HEK293T (cell line): ENCODE results near the gene CHTF18.

Experiments used
- ARNT ChIP-seq: fragments of 450-650 bp; IDR thresholded peaks from 2 replicates; pipeline ENCODE4 v1.6.1; 2017; ENCODE audit warnings: mild to moderate bottlenecking
- BHLHE40 ChIP-seq: fragments of 450-650 bp; IDR thresholded peaks from 2 replicates; pipeline ENCODE4 v1.6.1; 2016; ENCODE audit warnings: mild to moderate bottlenecking, moderate library complexity, borderline replicate concordance
- ELF4 ChIP-seq: fragments of 450-650 bp; IDR thresholded peaks from 2 replicates; pipeline ENCODE4 v1.6.1; 2017; ENCODE audit warnings: antibody characterized with exemption
- FOXA1 ChIP-seq: fragments of 450-650 bp; IDR thresholded peaks from 2 replicates; pipeline ENCODE4 v1.6.1; 2016; ENCODE audit warnings: mild to moderate bottlenecking
- FOXK2 ChIP-seq: fragments of 450-650 bp; IDR thresholded peaks from 2 replicates; pipeline ENCODE4 v1.6.1; 2016; ENCODE audit warnings: mild to moderate bottlenecking
- NFRKB ChIP-seq: fragments of 450-650 bp; IDR thresholded peaks from 2 replicates; pipeline ENCODE4 v1.6.1; 2016; ENCODE audit warnings: mild to moderate bottlenecking, moderate library complexity
- SUZ12 ChIP-seq: fragments of 450-650 bp; IDR thresholded peaks from 2 replicates; pipeline ENCODE4 v1.6.1; 2016; ENCODE audit warnings: mild to moderate bottlenecking
- TARDBP ChIP-seq: fragments of 450-650 bp; IDR thresholded peaks from 2 replicates; pipeline ENCODE4 v1.6.1; 2016
- ZNF384 ChIP-seq: fragments of 450-650 bp; IDR thresholded peaks from 2 replicates; pipeline ENCODE4 v1.6.1; 2016
- TF ChIP-seq, protein P1 (sequence below): fragments of 450-650 bp; IDR thresholded peaks from 2 replicates; pipeline ENCODE4 v1.6.1; 2016

DNA sequence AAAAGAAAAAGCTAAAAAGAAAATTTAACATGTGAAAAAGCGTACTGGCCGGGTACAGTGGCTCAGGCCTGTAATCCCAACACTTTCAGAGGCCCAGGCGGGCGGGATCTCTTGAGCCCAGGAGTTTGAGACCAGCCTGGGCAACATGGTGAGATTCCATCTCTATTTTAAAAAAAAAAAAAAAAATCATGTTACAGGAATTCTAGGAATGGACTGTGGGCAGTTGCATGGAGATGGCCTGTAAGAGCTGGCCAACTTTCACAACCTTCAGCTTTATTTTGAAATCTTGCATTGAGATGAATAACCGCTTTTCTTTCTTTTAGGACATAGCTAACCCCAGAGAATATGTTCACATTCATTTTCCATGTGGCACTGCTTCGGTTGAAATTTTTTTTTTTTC lies 39.4 kb upstream of the CHTF18 start:
- no peak for TF ChIP-seq SUZ12
- no peak for TF ChIP-seq FOXK2
- no peak for TF ChIP-seq ZNF384
- TF ChIP-seq TARDBP, result no peak
- no peak for TF ChIP-seq FOXA1
- no peak for TF ChIP-seq ARNT
- TF ChIP-seq, protein P1, sequence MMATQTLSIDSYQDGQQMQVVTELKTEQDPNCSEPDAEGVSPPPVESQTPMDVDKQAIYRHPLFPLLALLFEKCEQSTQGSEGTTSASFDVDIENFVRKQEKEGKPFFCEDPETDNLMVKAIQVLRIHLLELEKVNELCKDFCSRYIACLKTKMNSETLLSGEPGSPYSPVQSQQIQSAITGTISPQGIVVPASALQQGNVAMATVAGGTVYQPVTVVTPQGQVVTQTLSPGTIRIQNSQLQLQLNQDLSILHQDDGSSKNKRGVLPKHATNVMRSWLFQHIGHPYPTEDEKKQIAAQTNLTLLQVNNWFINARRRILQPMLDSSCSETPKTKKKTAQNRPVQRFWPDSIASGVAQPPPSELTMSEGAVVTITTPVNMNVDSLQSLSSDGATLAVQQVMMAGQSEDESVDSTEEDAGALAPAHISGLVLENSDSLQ, result no peak
- no peak for TF ChIP-seq NFRKB
- no peak for TF ChIP-seq BHLHE40
- no peak for TF ChIP-seq ELF4
